ENCODE results near the gene NPFFR1.
A peak's percentile ranks its signal among the peaks of the same experiment; 100 is the strongest.

The NPFFR1 gene

DNA sequence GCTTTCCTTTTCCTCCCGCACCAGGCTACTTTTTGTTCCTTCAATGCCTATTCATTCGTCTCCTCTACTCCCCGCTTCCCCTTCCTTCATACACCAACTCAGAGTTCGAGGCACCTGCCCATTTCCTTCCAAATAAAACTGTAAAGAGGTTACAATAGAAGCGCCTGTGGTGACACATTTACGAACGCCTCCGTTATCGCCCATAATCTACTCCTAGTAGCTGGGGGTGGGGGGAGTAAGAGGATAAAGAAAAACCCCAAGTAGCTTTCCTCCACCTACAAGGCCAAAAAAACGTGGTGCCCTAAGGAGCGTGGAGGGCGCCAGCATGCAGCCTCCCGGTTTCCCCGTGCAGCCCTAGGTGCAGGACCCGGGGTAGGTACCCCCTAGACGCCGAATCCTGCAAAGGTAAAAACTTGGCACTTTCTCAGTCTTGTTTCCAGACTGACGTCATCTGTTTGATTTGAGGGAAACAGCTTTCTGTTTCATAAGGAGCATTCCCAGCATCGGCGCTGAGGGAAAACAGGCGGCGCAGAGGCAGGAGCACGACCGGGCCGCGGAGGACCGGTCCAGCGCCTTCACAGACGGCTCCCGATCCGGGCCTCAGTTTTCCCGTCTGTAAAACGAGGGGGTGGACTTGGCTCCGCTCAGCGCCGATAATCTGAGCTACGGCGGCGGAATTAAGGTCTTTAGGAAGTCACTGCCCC, 51.5 kb downstream of the NPFFR1 start (continued):
- TF ChIP-seq ZNF830 (tag by site-specific recombination; IDR thresholded peaks at IDR 0.05; ENCODE audit: low read depth) (no peak), ZNF544 (tag by site-specific recombination; IDR thresholded peaks at IDR 0.05) (no peak), ZNF629 (tag by site-specific recombination; IDR thresholded peaks at IDR 0.05) (peak; percentile 90), SETDB1 (IDR thresholded peaks at IDR 0.05; ENCODE audit: insufficient read length, low read length) (no peak), ZNF121 (tag by site-specific recombination; IDR thresholded peaks at IDR 0.05) (no peak), ZNF335 (tag by site-specific recombination; conservative IDR thresholded peaks at IDR 0.05) (peak; percentile 89), ZNF341 (tag by site-specific recombination; IDR thresholded peaks at IDR 0.05; ENCODE audit: low read depth) (no peak), ZIC2 (tag by site-specific recombination; IDR thresholded peaks at IDR 0.05) (peak; percentile 36), ZNF133 (tag by site-specific recombination; IDR thresholded peaks at IDR 0.05) (no peak), SCRT2 (tag by site-specific recombination; IDR thresholded peaks at IDR 0.05) (no peak), KLF16 (tag by site-specific recombination; IDR thresholded peaks at IDR 0.05) (no peak), ZNF354C (tag by site-specific recombination; IDR thresholded peaks at IDR 0.05; ENCODE audit: borderline replicate concordance, low read depth) (no peak), ZBTB48 (tag by site-specific recombination; IDR thresholded peaks at IDR 0.05) (0 out of 2 replicates have a peak, but pooled peaks have one; percentile 12), ZBTB8A (tag by site-specific recombination; IDR thresholded peaks at IDR 0.05) (peak; percentile 84)

- TF ChIP-seq, protein P1, sequence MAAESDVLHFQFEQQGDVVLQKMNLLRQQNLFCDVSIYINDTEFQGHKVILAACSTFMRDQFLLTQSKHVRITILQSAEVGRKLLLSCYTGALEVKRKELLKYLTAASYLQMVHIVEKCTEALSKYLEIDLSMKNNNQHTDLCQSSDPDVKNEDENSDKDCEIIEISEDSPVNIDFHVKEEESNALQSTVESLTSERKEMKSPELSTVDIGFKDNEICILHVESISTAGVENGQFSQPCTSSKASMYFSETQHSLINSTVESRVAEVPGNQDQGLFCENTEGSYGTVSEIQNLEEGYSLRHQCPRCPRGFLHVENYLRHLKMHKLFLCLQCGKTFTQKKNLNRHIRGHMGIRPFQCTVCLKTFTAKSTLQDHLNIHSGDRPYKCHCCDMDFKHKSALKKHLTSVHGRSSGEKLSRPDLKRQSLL (tag by site-specific recombination; IDR thresholded peaks at IDR 0.05), result no peak
- TF ChIP-seq ZNF488 (tag by site-specific recombination; IDR thresholded peaks at IDR 0.05), result no peak
- peak; percentile 32 for TF ChIP-seq SP7 (tag by site-specific recombination; IDR thresholded peaks at IDR 0.05)
- TF ChIP-seq MYNN (tag by site-specific recombination; IDR thresholded peaks at IDR 0.05; ENCODE audit: borderline replicate concordance), result no peak
- no peak for TF ChIP-seq ZNF214 (tag by site-specific recombination; IDR thresholded peaks at IDR 0.05; ENCODE audit: borderline replicate concordance)
- no peak for TF ChIP-seq ZNF626 (tag by site-specific recombination; IDR thresholded peaks at IDR 0.05)
- no peak for TF ChIP-seq ZNF501 (tag by site-specific recombination; IDR thresholded peaks at IDR 0.05)
- TF ChIP-seq ZNF404 (tag by site-specific recombination; IDR thresholded peaks at IDR 0.05), result no peak
- TF ChIP-seq, protein P2, sequence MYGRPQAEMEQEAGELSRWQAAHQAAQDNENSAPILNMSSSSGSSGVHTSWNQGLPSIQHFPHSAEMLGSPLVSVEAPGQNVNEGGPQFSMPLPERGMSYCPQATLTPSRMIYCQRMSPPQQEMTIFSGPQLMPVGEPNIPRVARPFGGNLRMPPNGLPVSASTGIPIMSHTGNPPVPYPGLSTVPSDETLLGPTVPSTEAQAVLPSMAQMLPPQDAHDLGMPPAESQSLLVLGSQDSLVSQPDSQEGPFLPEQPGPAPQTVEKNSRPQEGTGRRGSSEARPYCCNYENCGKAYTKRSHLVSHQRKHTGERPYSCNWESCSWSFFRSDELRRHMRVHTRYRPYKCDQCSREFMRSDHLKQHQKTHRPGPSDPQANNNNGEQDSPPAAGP (tag by site-specific recombination; IDR thresholded peaks at IDR 0.05), result 0 out of 2 replicates have a peak, but pooled peaks have one; percentile 28
- TF ChIP-seq, protein P3, sequence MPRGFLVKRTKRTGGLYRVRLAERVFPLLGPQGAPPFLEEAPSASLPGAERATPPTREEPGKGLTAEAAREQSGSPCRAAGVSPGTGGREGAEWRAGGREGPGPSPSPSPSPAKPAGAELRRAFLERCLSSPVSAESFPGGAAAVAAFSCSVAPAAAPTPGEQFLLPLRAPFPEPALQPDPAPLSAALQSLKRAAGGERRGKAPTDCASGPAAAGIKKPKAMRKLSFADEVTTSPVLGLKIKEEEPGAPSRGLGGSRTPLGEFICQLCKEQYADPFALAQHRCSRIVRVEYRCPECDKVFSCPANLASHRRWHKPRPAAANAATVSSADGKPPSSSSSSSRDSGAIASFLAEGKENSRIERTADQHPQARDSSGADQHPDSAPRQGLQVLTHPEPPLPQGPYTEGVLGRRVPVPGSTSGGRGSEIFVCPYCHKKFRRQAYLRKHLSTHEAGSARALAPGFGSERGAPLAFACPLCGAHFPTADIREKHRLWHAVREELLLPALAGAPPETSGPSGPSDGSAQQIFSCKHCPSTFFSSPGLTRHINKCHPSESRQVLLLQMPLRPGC (tag by site-specific recombination; IDR thresholded peaks at IDR 0.05), result no peak
- TF ChIP-seq ZNF433 (tag by site-specific recombination; IDR thresholded peaks at IDR 0.05; ENCODE audit: low read depth), result no peak
- TF ChIP-seq ZNF560 (tag by site-specific recombination; IDR thresholded peaks at IDR 0.05; ENCODE audit: borderline replicate concordance), result no peak
- TF ChIP-seq WT1 (tag by site-specific recombination; IDR thresholded peaks at IDR 0.05), result peak; percentile 50; the same call in 1 of the 2 replicates
- no peak for TF ChIP-seq ZFP37 (tag by site-specific recombination; IDR thresholded peaks at IDR 0.05)
- 0 out of 2 replicates have a peak, but pooled peaks have one; percentile 12 for TF ChIP-seq KLF10 (tag by site-specific recombination; IDR thresholded peaks at IDR 0.05)
- no peak for TF ChIP-seq ZNF776 (tag by site-specific recombination; IDR thresholded peaks at IDR 0.05; ENCODE audit: borderline replicate concordance)
- TF ChIP-seq SP2 (tag by site-specific recombination; IDR thresholded peaks at IDR 0.05), result no peak
- TF ChIP-seq IKZF3 (tag by site-specific recombination; IDR thresholded peaks at IDR 0.05), result peak; percentile 42; the same call in 1 of the 2 replicates
- TF ChIP-seq, protein P4, sequence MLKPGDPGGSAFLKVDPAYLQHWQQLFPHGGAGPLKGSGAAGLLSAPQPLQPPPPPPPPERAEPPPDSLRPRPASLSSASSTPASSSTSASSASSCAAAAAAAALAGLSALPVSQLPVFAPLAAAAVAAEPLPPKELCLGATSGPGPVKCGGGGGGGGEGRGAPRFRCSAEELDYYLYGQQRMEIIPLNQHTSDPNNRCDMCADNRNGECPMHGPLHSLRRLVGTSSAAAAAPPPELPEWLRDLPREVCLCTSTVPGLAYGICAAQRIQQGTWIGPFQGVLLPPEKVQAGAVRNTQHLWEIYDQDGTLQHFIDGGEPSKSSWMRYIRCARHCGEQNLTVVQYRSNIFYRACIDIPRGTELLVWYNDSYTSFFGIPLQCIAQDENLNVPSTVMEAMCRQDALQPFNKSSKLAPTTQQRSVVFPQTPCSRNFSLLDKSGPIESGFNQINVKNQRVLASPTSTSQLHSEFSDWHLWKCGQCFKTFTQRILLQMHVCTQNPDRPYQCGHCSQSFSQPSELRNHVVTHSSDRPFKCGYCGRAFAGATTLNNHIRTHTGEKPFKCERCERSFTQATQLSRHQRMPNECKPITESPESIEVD (tag by site-specific recombination; IDR thresholded peaks at IDR 0.05), result peak; percentile 86
- H3K4me1 ChIP-seq (ENCODE audit: control insufficient read depth, insufficient read depth, low read length), result no peaks in the 10 kb centered on the region
- POLR2A ChIA-PET, result no interaction called here
- H3K4me3 ChIP-seq (ENCODE audit: low read depth, low read length), result no peak overlapping the region
- no peaks in the 10 kb centered on the region for H3K9me3 ChIP-seq (ENCODE audit: control insufficient read depth, insufficient read depth, low read depth, low read length)
- peaks cover 15 to 56% of the 10 kb centered on the region in 2 experiments for H3K36me3 ChIP-seq (ENCODE audit: control insufficient read depth in 2 of 2, insufficient read depth in 1 of 2, low read length in 2 of 2)
- CTCF ChIA-PET, result interaction anchor here (0.7 to 4.3 kb wide), 2 partner anchors 118 to 137 kb away, joined by 3 to 26 read pairs; no protein-coding TSS in a partner anchor
- H3K27ac ChIP-seq (ENCODE audit: extremely low read depth, low read depth, low read length), result no peak overlapping the region
These were observed 55.3 kb downstream of the NPFFR1 start for GRCh38 chr10:70228491-70228890.

Data from HEK293 (cell line).